MCF 10A (cell line): Measurements from ENCODE around the gene GRID1. TPM values are rescaled to one million over a fixed set of nuclear protein-coding genes. Genes with fewer than 3 reads are reported as not detected.

Source experiments
- BruUV-seq: library from RNA; stranded (reverse); fragments of 400-500 nt; replicated peaks from 2 replicates; lab custom pipeline; 2021; lab: Mats Ljungman, UMichigan
- CTCF ChIA-PET: fragments of 300-600 bp; sonication (Branson Sonifier 250); formaldehyde crosslinking; extraction: SDS; loops from one replicate; lab custom pipeline; 2021; ENCODE audit warnings: antibody characterized with exemption, inconsistent platforms; lab: Yijun Ruan, JAX
- POLR2A ChIA-PET: fragments of 300-600, 350-650 bp; sonication (Branson Sonifier 250); formaldehyde crosslinking; extraction: SDS; loops from one replicate; lab custom pipeline; 2020; ENCODE audit warnings: antibody characterized with exemption, inconsistent platforms; lab: Yijun Ruan, JAX
- DNase-seq: peaks from one replicate; pipeline ENCODE4 v3.0.0-alpha.2; 2018; ENCODE audit not compliant: unreplicated experiment
- H3K27ac Mint-ChIP-seq: one replicate; pipeline ENCODE4 v1.8.0; 2022; ENCODE audit warnings: mild to moderate bottlenecking, low read depth, mixed read lengths; ENCODE audit not compliant: unreplicated experiment
- H3K27me3 Mint-ChIP-seq: one replicate; pipeline ENCODE4 v1.8.0; 2022; ENCODE audit warnings: mixed read lengths; ENCODE audit not compliant: insufficient read depth, unreplicated experiment
- H3K36me3 Mint-ChIP-seq: one replicate; pipeline ENCODE4 v1.8.0; 2022; ENCODE audit warnings: mild to moderate bottlenecking, moderate library complexity, mixed read lengths; ENCODE audit not compliant: insufficient read depth, unreplicated experiment
- H3K4me1 Mint-ChIP-seq: one replicate; pipeline ENCODE4 v1.8.0; 2022; ENCODE audit warnings: mixed read lengths; ENCODE audit not compliant: insufficient read depth, unreplicated experiment
- H3K4me3 Mint-ChIP-seq: one replicate; pipeline ENCODE4 v1.8.0; 2022; ENCODE audit warnings: mild to moderate bottlenecking, moderate library complexity, mixed read lengths; ENCODE audit not compliant: unreplicated experiment
- H3K9me3 Mint-ChIP-seq: one replicate; pipeline ENCODE4 v1.8.0; 2022; ENCODE audit warnings: mixed read lengths; ENCODE audit not compliant: unreplicated experiment
- intact Hi-C: fragments of 100-400 bp; cut with micrococcal nuclease; formaldehyde crosslinking; loops from 2 replicates; pipeline ENCODE4 v1.14.1; 2022
- total RNA-seq: library from RNA; stranded (reverse); gene quantifications from 2 replicates; pipeline ENCODE4 v1.2.3, GENCODE V29; 2022
- TF ChIP-seq, protein P1 (sequence below): fragments of 200-600 bp; IDR thresholded peaks from one replicate; pipeline ENCODE4 v1.8.0; 2022; ENCODE audit warnings: antibody characterized with exemption, mild to moderate bottlenecking; ENCODE audit not compliant: unreplicated experiment

Gene GRID1
- total RNA-seq, 1 experiment from 2014 or later: not detected

DNA sequence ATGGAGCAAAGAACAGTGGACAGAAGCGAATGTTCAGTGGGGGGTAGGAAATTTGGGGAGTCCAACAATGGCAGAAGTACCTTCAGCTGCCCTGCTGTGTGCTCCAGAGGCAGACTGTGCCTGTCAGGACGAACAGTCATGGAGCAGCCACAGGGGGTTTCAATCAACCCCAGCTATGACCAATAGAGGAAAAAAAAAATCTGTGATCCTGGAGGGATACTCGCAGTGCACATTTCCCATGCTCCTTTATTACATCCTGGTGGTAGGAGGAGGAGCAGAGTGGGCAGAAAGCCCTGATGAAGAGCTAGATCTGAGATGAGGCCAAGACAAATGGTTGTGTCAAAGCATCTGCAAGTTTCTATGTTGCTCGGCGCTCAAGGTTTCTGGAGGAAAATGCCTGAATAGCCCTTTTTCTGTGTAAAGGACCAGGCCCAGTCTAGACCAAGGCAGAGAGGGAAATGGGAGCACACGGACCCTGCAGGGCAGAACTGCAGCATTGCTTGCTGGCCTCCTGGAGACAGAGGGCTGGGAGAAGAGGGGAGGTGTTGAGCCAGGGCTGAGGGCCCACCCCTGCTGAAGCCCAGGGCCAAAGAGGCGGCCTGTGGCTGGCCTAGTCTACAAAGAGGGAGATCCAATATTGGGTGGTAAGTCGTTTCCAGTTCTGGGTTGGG, 201.5 kb downstream of the GRID1 start:
- H3K4me1 Mint-ChIP-seq: no peaks in the 10 kb centered on the region
- intact Hi-C loops: loop anchor here (10.0 kb wide), 1 partner anchor 620 kb away; no protein-coding TSS in a partner anchor
- H3K27ac Mint-ChIP-seq: no peak overlapping the region
- BruUV-seq: no TSS peak
- H3K36me3 Mint-ChIP-seq: peaks cover 6% of the 10 kb centered on the region
- TF ChIP-seq, protein P1, sequence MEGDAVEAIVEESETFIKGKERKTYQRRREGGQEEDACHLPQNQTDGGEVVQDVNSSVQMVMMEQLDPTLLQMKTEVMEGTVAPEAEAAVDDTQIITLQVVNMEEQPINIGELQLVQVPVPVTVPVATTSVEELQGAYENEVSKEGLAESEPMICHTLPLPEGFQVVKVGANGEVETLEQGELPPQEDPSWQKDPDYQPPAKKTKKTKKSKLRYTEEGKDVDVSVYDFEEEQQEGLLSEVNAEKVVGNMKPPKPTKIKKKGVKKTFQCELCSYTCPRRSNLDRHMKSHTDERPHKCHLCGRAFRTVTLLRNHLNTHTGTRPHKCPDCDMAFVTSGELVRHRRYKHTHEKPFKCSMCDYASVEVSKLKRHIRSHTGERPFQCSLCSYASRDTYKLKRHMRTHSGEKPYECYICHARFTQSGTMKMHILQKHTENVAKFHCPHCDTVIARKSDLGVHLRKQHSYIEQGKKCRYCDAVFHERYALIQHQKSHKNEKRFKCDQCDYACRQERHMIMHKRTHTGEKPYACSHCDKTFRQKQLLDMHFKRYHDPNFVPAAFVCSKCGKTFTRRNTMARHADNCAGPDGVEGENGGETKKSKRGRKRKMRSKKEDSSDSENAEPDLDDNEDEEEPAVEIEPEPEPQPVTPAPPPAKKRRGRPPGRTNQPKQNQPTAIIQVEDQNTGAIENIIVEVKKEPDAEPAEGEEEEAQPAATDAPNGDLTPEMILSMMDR: no peak
- H3K4me3 Mint-ChIP-seq: no peak overlapping the region
- H3K27me3 Mint-ChIP-seq: no peaks in the 10 kb centered on the region
- CTCF ChIA-PET: interaction anchor here (0.6 kb wide), 1 partner anchor 157 kb away, joined by 3 read pairs; no protein-coding TSS in a partner anchor
- DNase-seq: no peak
- H3K9me3 Mint-ChIP-seq: peaks cover 10% of the 10 kb centered on the region
- POLR2A ChIA-PET: no interaction called here

DNA sequence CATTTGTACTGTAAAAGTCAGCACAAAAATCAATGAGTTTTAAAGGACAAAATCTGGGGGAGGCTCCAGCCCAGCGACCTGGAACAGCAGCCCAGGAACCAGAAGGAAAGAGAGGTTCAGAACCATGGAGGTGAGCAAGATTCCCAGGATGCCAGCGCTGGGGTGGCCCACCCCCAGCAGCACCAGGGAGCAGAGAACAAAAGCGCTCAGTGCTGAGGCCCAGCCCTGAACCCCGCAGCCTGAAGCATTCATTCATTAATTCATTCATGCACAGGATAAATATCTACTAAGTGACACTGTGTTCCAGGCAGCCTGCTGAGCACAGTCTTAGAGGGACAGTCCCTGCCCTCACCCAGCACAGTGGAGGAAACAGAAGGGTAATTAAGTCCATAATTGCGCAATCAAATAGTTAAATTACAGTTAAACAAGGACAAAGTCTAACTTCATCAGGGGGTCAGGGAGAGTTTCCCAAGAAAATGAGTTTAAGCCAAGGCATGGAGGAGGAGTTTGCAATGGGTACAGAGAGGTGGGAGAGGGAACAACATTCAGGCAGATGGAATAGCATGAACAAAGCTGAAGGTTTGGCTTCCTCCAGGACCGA, 202.3 kb downstream of the GRID1 start:
- H3K9me3 Mint-ChIP-seq: peaks cover 16% of the 10 kb centered on the region
- H3K4me1 Mint-ChIP-seq: no peaks in the 10 kb centered on the region
- no peaks in the 10 kb centered on the region for H3K36me3 Mint-ChIP-seq
- no peak overlapping the region for H3K4me3 Mint-ChIP-seq
- CTCF ChIA-PET: interaction anchor here (0.6 to 0.8 kb wide), 2 partner anchors 156 to 765 kb away, joined by 3 read pairs; no protein-coding TSS in a partner anchor
- intact Hi-C loops: loop anchor here (10.0 kb wide), 1 partner anchor 619 kb away; no protein-coding TSS in a partner anchor
- POLR2A ChIA-PET: no interaction called here
- BruUV-seq: no TSS peak
- H3K27ac Mint-ChIP-seq: no peak overlapping the region
- no peaks in the 10 kb centered on the region for H3K27me3 Mint-ChIP-seq
- TF ChIP-seq, protein P1: no peak
- DNase-seq: no peak

DNA sequence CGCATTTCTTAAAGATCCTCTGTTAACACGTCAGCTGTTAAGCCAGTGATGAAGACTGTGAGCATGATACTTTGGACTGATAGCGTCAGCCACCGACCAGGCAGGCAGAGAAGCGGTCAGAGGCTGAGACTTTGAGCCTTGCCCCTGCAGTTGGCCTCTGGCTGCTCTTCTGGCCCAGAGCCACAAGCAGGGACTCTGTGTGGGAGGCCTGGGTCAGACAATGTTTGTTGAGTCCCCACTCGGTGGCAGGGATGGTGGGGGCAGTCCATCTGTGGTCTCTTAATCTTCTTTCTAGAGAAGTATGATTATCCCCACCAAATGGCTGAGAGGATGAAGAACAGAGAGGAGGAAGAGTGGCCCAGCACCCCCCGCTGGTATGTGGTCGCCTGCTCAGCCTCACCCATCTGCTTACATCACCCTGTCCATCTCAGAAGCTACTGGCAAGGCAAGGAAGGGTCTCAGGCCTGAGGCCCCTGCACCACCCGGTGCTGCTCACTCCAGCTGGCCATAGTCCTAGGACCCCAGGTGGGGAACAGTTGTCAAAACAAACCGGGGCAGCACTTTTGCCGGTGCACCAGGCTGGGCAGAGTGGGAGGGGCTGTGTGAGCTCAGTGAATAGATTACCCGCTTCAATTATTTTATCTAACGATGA, 202.9 kb downstream of the GRID1 start:
- no peak overlapping the region for H3K27ac Mint-ChIP-seq
- H3K9me3 Mint-ChIP-seq: peaks cover 16% of the 10 kb centered on the region
- intact Hi-C loops: loop anchor here (10.0 kb wide), 1 partner anchor 619 kb away; no protein-coding TSS in a partner anchor
- no peak for DNase-seq
- POLR2A ChIA-PET: no interaction called here
- CTCF ChIA-PET: interaction anchor here (0.8 kb wide), 1 partner anchor 764 kb away, joined by 3 read pairs; no protein-coding TSS in a partner anchor
- no peaks in the 10 kb centered on the region for H3K27me3 Mint-ChIP-seq
- BruUV-seq: no TSS peak
- H3K4me3 Mint-ChIP-seq: no peak overlapping the region
- no peaks in the 10 kb centered on the region for H3K36me3 Mint-ChIP-seq
- H3K4me1 Mint-ChIP-seq: no peaks in the 10 kb centered on the region
- TF ChIP-seq, protein P1: no peak
